Measurements from ENCODE around the gene SANBR.

- TF ChIP-seq POLR2AphosphoS5 (IDR thresholded peaks at IDR 0.05; ENCODE audit: low read depth, low read length) (no peak), POLR2A (IDR thresholded peaks at IDR 0.05; ENCODE audit: low read depth, low read length) (no peak), TAF1 (IDR thresholded peaks at IDR 0.05; ENCODE audit: low read depth, low read length) (no peak), SPI1 (IDR thresholded peaks at IDR 0.05; ENCODE audit: low read depth, low read length) (peak; percentile 31; the same call in 1 of the 2 replicates), PAX5 (IDR thresholded peaks at IDR 0.05; ENCODE audit: insufficient read depth, low read length, severe bottlenecking) (no peak), POU2F2 (IDR thresholded peaks at IDR 0.05; ENCODE audit: low read depth, low read length) (no peak)
Measured at GRCh38 chr2:61016392-61017002, 49.2 kb upstream of the SANBR start.

All from GM12891 (cell line).